Activated CD4-positive, alpha-beta memory T cell treated with anti-CD3 and anti-CD28 coated beads for 36 hours (primary cell): ENCODE results near the gene SOCS3. TPM values are rescaled to one million over a fixed set of nuclear protein-coding genes. Genes with fewer than 3 reads are reported as not detected.
A peak's percentile ranks its signal among the peaks of the same experiment; 100 is the strongest.

ENCODE experiments used
- CTCF ChIA-PET: fragments of 350-600 bp; sonication (Branson Sonifier 250); formaldehyde crosslinking; loops from one replicate; lab custom pipeline; 2021; ENCODE audit warnings: antibody characterized with exemption, inconsistent platforms; lab: Charles Lee
- POLR2A ChIA-PET: fragments of 350-600 bp; sonication (Branson Sonifier 250); formaldehyde crosslinking; loops from one replicate; lab custom pipeline; 2021; ENCODE audit warnings: antibody characterized with exemption; lab: Charles Lee
- DNase-seq: peaks from one replicate; pipeline ENCODE4 v3.0.0-alpha.2; 2020
- H3K27ac Mint-ChIP-seq: one replicate; pipeline ENCODE4 v1.8.0; 2021; ENCODE audit warnings: mixed read lengths
- H3K27me3 Mint-ChIP-seq: one replicate; pipeline ENCODE4 v1.8.0; 2021; ENCODE audit warnings: mixed read lengths
- H3K36me3 Mint-ChIP-seq: one replicate; pipeline ENCODE4 v1.8.0; 2021; ENCODE audit warnings: mixed read lengths
- H3K4me1 Mint-ChIP-seq: one replicate; pipeline ENCODE4 v1.8.0; 2021; ENCODE audit warnings: low read depth, mixed read lengths
- H3K4me3 Mint-ChIP-seq: one replicate; pipeline ENCODE4 v1.8.0; 2021; ENCODE audit warnings: mild to moderate bottlenecking, mixed read lengths
- H3K9me3 Mint-ChIP-seq: one replicate; pipeline ENCODE4 v1.8.0; 2021; ENCODE audit warnings: mixed read lengths
- intact Hi-C: fragments of 100-400 bp; cut with micrococcal nuclease; formaldehyde crosslinking; loops from one replicate; pipeline ENCODE4 v1.15.1; 2023
- total RNA-seq, 2 experiments: library from RNA; stranded (reverse); gene quantifications; one replicate each; pipeline ENCODE4 v1.2.3, GENCODE V29; 2021

SOCS3 gene
- total RNA-seq, 2 experiments from 2014 or later, result 162 to 167 TPM

DNA sequence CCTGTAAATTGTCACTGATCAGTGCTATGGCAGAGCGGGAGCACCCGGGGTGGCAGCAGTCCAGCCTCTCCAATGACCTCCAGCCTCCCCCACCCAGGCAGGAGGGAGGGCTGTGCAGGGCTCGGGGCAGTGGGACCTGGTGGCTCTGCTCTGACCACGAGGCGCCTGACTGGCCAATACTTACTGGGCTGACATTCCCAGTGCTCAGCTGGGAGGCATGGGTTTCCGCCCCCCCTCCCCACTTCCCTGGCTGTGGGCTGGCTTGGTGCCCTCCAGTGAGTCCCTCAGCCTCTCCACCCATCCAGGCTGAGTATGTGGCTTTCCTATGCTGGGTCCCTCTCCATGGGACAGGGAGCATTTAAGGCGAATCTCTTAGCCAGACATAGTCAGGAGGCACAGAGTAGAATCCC, 2.7 kb downstream of the SOCS3 start:
- Mint-ChIP-seq H3K27ac (peak overlapping the region; percentile 97), H3K4me3 (peak overlapping the region; percentile 93), H3K27me3 (no peaks in the 10 kb centered on the region), H3K4me1 (peaks cover 46% of the 10 kb centered on the region), H3K9me3 (no peaks in the 10 kb centered on the region), H3K36me3 (peaks cover 44% of the 10 kb centered on the region)
- ChIA-PET POLR2A (no interaction called here), CTCF (interaction anchor here (1.0 to 9.1 kb wide), 4 partner anchors 18 to 65 kb away, joined by 3 to 135 read pairs (median 4); no protein-coding TSS in a partner anchor)
- intact Hi-C loops, result no loop called here
- peak; percentile 49 for DNase-seq

DNA sequence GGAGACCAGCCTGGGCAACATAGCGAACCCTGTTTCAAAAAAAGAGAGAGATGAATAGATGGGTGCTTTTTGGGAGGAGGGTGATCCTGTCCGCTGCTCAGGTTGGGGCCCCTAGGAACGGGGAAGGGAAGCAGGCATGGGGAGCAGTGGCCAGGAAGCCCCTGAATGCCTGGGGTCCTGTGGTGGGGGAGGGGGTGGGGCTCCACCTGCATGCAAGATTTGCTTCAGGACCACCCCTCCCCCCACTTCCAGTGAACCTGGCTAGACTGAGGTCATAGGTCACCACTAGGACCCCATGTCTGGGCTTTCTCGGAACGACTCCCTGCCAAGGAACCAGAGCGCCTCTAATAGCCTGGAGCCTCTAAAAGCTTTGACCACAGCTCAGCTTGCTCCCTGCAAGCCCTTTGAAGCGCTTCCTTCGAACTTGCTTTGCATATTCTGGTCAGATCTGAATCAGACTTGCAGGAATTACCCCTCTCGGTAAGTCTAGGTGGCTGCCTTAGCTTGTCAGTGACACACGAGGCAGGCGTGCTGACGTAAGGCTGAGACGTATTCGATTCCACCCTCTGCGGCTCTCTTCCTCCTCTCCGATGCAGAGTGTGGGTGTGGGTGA, 3.7 kb downstream of the SOCS3 start:
- intact Hi-C loops, result loop anchor here (1.0 kb wide), 5 partner anchors 12 to 484 kb away; partner anchors contain the start of gene USP36
- no peaks in the 10 kb centered on the region for H3K9me3 Mint-ChIP-seq
- H3K4me1 Mint-ChIP-seq, result peaks cover 47% of the 10 kb centered on the region
- ChIA-PET CTCF (interaction anchor here (0.8 to 1.5 kb wide), 9 partner anchors 20 to 271 kb away, joined by 3 to 10 read pairs (median 4); no protein-coding TSS in a partner anchor), POLR2A (interaction anchor here (0.7 to 1.5 kb wide), 8 partner anchors 19 to 142 kb away, joined by 3 to 12 read pairs (median 4); partner anchors contain the start of genes BIRC5 and PGS1)
- peaks cover 44% of the 10 kb centered on the region for H3K36me3 Mint-ChIP-seq
- no peaks in the 10 kb centered on the region for H3K27me3 Mint-ChIP-seq
- peak overlapping the region; percentile 93 for H3K4me3 Mint-ChIP-seq
- peak; percentile 95 for DNase-seq
- H3K27ac Mint-ChIP-seq, result peak overlapping the region; percentile 97

DNA sequence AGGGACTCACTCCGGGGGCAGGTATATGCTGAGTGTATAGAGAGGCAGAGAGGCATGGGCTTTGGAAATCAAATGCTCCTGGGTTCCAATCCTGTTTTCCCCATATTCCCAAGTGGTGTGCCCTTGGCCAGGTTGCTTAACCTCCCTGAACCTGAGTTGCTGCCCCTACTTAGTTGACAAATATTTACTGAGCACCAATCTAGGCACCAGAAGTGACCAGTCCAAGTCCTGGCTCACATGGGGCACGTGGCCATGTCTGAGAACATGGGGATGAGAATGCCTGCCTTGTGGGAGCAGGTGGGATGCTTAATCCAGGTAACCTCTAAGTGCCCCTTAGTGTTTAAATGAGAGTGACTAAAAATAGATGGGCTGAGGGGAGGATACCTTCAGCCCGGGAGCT, 4.2 kb downstream of the SOCS3 start:
- Mint-ChIP-seq H3K36me3 (peaks cover 44% of the 10 kb centered on the region), H3K27me3 (no peaks in the 10 kb centered on the region), H3K4me3 (peak overlapping the region; percentile 93), H3K9me3 (no peaks in the 10 kb centered on the region), H3K4me1 (peaks cover 42% of the 10 kb centered on the region), H3K27ac (peak overlapping the region; percentile 97)
- POLR2A ChIA-PET, result interaction anchor here (0.7 to 1.5 kb wide), 6 partner anchors 20 to 60 kb away, joined by 3 to 12 read pairs (median 4); partner anchors contain the start of gene PGS1
- intact Hi-C loops, result loop anchor here (1.0 kb wide), 5 partner anchors 11 to 485 kb away; partner anchors contain the start of gene USP36
- CTCF ChIA-PET, result interaction anchor here (1.0 to 1.5 kb wide), 8 partner anchors 20 to 105 kb away, joined by 3 to 10 read pairs (median 4); no protein-coding TSS in a partner anchor
- no peak for DNase-seq

DNA sequence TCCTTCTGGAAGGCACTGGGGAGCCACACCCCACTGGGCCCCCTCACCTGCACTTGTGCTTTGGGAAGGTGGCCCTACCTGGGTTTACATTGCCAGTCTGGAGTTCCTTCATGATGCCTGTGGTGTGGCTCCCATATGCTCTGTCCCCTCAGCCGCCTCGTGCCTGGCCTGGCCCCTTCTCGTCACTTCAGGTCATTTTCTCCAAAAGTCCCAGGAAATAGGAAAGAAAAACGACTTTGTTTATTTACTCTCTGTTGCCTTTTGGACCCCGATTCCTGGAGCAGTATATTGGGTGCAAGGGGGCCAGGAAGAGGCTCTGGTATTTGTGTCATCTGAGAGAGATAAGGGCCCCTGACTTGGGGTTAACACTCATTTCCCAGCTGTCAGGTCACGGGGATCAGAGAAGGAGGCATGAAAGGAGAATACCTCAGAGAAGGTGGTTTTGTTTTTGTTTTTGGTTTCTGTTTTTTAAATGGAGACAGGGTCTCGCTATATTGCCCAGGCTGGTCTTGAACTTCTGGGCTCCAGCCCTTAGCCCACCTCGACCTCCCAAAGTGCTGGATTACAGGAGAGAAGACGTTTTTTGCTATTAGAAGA, 4.7 kb downstream of the SOCS3 start:
- peak overlapping the region; percentile 93 for H3K4me3 Mint-ChIP-seq
- peaks cover 47% of the 10 kb centered on the region for H3K4me1 Mint-ChIP-seq
- H3K9me3 Mint-ChIP-seq, result no peaks in the 10 kb centered on the region
- H3K27ac Mint-ChIP-seq, result peak overlapping the region; percentile 97
- intact Hi-C loops, result no loop called here
- ChIA-PET CTCF (interaction anchor here (0.7 to 1.5 kb wide), 5 partner anchors 9 to 67 kb away, joined by 3 to 7 read pairs (median 4); no protein-coding TSS in a partner anchor), POLR2A (interaction anchor here (1.1 to 1.5 kb wide), 2 partner anchors 20 to 41 kb away, joined by 4 to 12 read pairs; no protein-coding TSS in a partner anchor)
- DNase-seq, result peak; percentile 71
- no peaks in the 10 kb centered on the region for H3K27me3 Mint-ChIP-seq
- peaks cover 44% of the 10 kb centered on the region for H3K36me3 Mint-ChIP-seq

DNA sequence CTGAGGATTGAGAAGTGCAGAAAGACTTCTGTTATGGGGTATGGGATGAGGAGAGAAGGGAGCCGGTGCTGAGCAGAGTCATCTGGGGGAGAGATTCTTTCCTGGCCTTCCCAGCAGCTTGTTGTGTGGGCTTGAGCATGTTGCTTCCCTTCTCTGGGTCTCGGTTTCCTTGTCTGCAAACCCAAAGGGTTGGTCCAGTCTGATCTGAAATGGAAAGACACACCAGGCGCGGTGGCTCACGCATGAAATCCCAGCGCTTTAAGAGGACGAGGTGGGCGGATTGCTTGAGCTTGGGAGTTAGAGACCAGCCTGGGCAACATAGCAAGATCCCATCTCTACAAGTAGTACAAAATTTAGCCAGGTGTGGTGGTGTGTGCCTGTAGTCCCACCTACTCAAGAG, 6.0 kb downstream of the SOCS3 start:
- CTCF ChIA-PET, result interaction anchor here (1.3 kb wide), 1 partner anchor 65 kb away, joined by 7 read pairs; no protein-coding TSS in a partner anchor
- peaks cover 37% of the 10 kb centered on the region for H3K36me3 Mint-ChIP-seq
- H3K9me3 Mint-ChIP-seq, result no peaks in the 10 kb centered on the region
- DNase-seq, result no peak
- intact Hi-C loops, result no loop called here
- no peaks in the 10 kb centered on the region for H3K27me3 Mint-ChIP-seq
- H3K27ac Mint-ChIP-seq, result peak overlapping the region; percentile 97
- H3K4me1 Mint-ChIP-seq, result peaks cover 55% of the 10 kb centered on the region
- peak overlapping the region; percentile 76 for H3K4me3 Mint-ChIP-seq
- POLR2A ChIA-PET, result no interaction called here

DNA sequence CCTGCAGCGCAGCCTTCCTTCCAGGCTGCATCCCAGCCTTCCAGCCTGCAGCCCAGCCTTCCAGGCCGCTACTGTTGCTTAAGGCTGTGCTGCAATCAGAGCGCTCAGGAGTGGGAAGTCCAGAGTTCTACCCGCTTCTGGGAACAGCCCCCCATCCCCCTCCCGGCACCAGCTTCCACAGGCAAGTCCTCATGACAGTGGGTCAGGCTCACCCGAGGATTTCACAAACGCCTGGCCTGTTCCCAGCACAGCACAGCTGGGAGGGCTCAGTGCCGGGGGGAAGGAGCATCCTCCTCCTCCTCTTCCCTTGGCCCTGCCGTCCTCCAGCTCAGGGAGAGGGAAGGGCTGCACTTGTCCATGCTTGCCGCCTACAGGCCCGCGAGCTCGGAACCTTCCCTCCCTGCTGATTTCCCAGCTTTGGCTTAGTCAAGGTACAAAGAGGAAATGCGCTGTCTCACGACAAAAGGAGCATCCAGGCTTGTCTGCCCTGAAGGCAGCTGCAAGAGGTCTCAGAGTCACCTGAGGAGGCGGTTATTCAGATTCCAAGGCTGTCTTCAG, 8.3 kb downstream of the SOCS3 start:
- CTCF ChIA-PET, result interaction anchor here (0.9 kb wide), 1 partner anchor 41 kb away, joined by 3 read pairs; no protein-coding TSS in a partner anchor
- Mint-ChIP-seq H3K4me1 (peaks cover 74% of the 10 kb centered on the region), H3K4me3 (peak overlapping the region; percentile 60), H3K27ac (no peak overlapping the region), H3K27me3 (no peaks in the 10 kb centered on the region), H3K9me3 (no peaks in the 10 kb centered on the region), H3K36me3 (peaks cover 15% of the 10 kb centered on the region)
- no peak for DNase-seq
- intact Hi-C loops, result no loop called here
- POLR2A ChIA-PET, result no interaction called here

DNA sequence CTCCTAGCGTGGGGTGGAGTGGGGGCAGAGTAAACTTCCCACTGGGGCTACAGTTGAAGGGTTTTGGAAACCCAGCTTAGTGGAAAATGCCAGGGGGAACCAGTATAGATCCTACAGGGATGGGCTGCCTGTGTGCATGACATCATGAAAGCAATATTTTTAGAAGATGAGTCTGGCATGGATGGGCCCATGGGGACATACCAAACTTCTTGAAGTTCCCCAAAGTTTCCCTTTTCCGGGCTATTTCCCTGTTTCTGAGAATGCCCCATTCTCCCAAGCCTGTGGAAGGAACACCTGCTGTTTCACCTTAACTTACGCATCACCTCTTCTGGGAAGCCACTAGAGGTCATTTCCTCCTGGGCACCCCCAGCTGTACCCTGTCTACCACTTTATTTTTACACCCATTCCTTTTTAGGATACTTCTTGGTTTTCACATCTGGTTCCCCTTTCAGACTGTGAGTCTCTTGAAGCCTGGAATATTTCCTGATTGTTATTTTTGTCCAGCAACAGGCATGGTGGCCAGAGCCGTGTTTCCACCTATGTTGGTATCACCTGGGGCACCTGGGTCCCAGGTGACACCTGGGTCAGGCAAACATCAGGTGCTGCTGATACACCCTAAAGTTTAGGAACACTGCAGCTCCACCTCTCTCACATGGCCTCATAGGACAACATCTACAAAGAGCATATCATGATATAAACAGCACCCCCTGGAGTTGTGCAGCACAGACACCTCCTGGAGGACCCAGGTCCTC, 9.8 kb downstream of the SOCS3 start:
- Mint-ChIP-seq H3K36me3 (peaks cover under 1% of the 10 kb centered on the region), H3K27ac (peak overlapping the region; percentile 9), H3K4me3 (peak overlapping the region; percentile 17), H3K9me3 (no peaks in the 10 kb centered on the region), H3K27me3 (no peaks in the 10 kb centered on the region), H3K4me1 (peaks cover 75% of the 10 kb centered on the region)
- ChIA-PET CTCF (interaction anchor here (1.3 kb wide), 1 partner anchor 34 kb away, joined by 3 read pairs; no protein-coding TSS in a partner anchor), POLR2A (no interaction called here)
- intact Hi-C loops, result no loop called here
- no peak for DNase-seq

DNA sequence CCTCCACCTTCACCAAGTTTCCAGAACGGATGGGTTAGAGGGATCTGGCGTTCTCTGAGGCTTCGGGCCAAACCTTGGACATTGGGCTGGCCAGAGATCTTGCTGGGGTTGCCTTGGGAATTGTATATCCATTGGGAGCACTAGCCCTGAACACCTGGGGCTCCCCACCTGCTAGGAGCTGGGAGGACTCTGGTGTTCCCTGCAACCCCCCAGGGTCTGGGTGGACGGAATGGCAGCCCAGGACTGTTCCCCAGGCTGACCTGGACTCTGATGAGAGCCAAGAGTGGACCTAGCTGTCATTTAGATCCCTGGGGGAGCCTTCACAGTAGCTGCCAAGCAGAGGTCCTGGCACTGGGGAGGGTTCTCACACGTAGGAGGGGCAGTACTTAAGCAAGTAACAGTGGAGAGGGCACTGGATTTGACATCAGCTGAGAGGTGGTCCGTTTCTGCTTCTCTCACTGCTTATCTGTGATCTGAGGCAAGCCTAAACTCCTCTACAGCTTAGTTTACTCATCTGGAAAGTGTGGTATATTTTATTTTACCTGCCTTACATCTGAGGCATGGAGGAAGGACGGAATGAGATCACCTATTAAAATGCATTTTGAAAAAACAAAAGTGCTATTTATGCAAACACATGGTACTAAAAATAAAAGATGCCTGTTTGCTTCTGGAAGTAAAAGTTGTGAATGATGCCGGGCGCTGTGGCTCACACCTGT, 11.7 kb downstream of the SOCS3 start:
- Mint-ChIP-seq H3K4me1 (peaks cover 75% of the 10 kb centered on the region), H3K27ac (no peak overlapping the region), H3K36me3 (no peaks in the 10 kb centered on the region), H3K9me3 (no peaks in the 10 kb centered on the region), H3K27me3 (no peaks in the 10 kb centered on the region), H3K4me3 (no peak overlapping the region)
- intact Hi-C loops, result no loop called here
- DNase-seq, result no peak
- ChIA-PET CTCF (interaction anchor here (0.7 kb wide), 1 partner anchor 74 kb away, joined by 3 read pairs; no protein-coding TSS in a partner anchor), POLR2A (interaction anchor here (0.6 to 1.9 kb wide), 4 partner anchors 10 to 566 kb away, joined by 3 to 6 read pairs (median 4); partner anchors contain the start of gene SOCS3)

DNA sequence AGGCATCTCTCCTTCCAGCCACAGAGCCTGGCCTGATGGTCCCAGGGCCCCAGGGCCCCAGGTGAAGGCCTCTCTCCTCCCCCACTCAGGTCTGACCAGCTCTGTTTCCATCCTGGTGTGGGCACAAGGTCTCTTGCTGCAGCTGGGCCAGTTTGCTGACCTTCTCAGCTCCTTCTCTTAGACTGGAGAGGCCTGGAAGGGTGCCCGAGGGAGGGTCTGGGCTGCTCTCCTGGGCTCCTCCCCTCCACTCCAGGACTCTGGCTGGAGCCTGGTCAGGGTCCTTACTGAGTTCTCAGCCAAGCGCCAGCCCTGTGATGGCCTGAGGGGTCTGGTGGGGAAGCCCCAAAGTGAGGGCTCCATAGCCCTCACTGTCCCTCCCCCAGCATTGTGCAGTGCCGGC, 12.4 kb downstream of the SOCS3 start:
- Mint-ChIP-seq H3K4me1 (peaks cover 80% of the 10 kb centered on the region), H3K27ac (no peak overlapping the region), H3K4me3 (no peak overlapping the region), H3K36me3 (no peaks in the 10 kb centered on the region), H3K27me3 (no peaks in the 10 kb centered on the region), H3K9me3 (no peaks in the 10 kb centered on the region)
- ChIA-PET CTCF (no interaction called here), POLR2A (interaction anchor here (0.8 to 1.9 kb wide), 2 partner anchors 10 to 12 kb away, joined by 3 to 6 read pairs; partner anchors contain the start of gene SOCS3)
- intact Hi-C loops, result no loop called here
- no peak for DNase-seq

DNA sequence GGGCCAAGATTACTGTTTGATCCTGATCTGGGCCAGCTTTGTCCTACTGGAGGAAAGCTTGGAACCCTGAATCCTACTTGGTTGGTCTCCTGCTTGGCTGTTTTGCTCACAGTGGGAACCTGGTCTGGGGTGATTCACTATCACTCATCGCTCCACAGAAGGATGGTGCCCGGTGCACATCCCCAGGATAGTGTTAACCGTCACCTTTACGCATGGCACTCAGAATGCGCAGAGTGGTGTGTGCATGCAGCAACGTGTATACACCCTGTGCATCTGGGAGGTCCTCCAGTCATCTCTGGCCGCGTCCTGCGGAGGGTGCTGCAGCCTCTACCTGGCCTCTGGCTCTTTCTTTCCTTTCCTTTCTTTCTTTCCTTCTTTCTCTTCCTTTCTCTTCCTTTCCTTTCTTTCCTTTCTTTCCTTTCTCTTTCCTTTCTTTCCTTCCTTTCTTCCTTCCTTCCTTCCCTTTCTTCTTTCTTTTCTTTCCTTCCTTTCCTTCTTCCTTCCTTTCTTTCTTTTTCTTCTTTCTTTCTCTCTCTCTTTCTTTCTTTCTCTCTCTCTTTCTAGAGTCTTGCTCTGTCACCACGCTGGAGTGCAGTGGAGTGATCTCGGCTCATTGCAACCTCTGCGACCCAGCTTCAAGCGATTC, 13.1 kb downstream of the SOCS3 start:
- H3K27ac Mint-ChIP-seq, result no peak overlapping the region
- no peak overlapping the region for H3K4me3 Mint-ChIP-seq
- H3K36me3 Mint-ChIP-seq, result no peaks in the 10 kb centered on the region
- no peaks in the 10 kb centered on the region for H3K27me3 Mint-ChIP-seq
- peaks cover 75% of the 10 kb centered on the region for H3K4me1 Mint-ChIP-seq
- CTCF ChIA-PET, result interaction anchor here (0.6 to 1.4 kb wide), 2 partner anchors 8 to 12 kb away, joined by 3 to 4 read pairs; no protein-coding TSS in a partner anchor
- H3K9me3 Mint-ChIP-seq, result no peaks in the 10 kb centered on the region
- POLR2A ChIA-PET, result interaction anchor here (0.7 kb wide), 1 partner anchor 13 kb away, joined by 3 read pairs; the partner anchor contains the start of gene SOCS3
- no peak for DNase-seq
- intact Hi-C loops, result no loop called here
